Sigmoid colon (tissue), 4 donors: ENCODE results near the gene CFAP58.

Experiments used
- CTCF ChIP-seq, 4 experiments: fragments of 450-650 bp in 3 of 4; fragments of 200-600 bp in 1 of 4; IDR thresholded peaks; one replicate each; pipeline ENCODE4 v1.5.1; 2016 to 2019; ENCODE audit warnings: antibody characterized with exemption in 4 of 4, mild to moderate bottlenecking in 3 of 4, moderate library complexity in 2 of 4
- EP300 ChIP-seq, 4 donors: sonication (generic); formaldehyde crosslinking; IDR thresholded peaks; one replicate each; pipeline ENCODE4 v1.6.1; 2017; ENCODE audit warnings: antibody characterized with exemption in 4 of 4
- POLR2A ChIP-seq, 2 donors: fragments of 450-650 bp; IDR thresholded peaks; one replicate each; pipeline ENCODE4 v1.6.1; 2016; ENCODE audit warnings: antibody characterized with exemption in 2 of 2, mild to moderate bottlenecking in 2 of 2, moderate library complexity in 2 of 2
- POLR2AphosphoS5 ChIP-seq, 4 donors: sonication (generic); formaldehyde crosslinking; IDR thresholded peaks; one replicate each; pipeline ENCODE4 v1.6.1; 2017; ENCODE audit warnings: antibody characterized with exemption in 4 of 4

DNA sequence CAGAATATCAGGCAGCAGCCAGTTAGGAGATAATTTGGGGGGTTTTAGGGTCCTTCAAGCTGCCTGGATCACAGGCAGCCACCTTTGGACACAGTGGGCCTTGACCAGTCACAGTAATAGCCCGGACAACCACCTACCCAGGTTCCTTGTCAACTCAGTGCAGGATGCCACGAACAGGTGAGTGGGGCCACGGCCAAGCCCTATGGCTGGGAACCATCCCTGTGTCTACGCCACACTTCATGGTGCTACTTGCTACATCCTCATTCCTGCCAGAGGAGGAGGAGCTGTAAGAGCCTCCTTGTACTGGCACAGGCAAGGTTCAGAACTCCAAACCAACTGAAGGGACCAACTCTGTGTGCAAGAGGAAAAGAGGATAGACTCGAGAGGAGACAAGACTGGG is 35.3 kb upstream of the CFAP58 start:
- TF ChIP-seq POLR2A (IDR thresholded peaks at IDR 0.05) = no peak
- TF ChIP-seq CTCF (IDR thresholded peaks at IDR 0.05) = no peak
- TF ChIP-seq POLR2AphosphoS5 (IDR thresholded peaks at IDR 0.05) = no peak
- no peak for TF ChIP-seq EP300 (IDR thresholded peaks at IDR 0.05)
